NK-92 (cell line): ENCODE results near the gene C3orf52.
"Not testable (repeated sequence)": the region's sequence is repeated elsewhere in the genome, so short reads cannot be mapped to it uniquely, and the experiment has no call there.

ENCODE experiments used
- DNase-seq: peaks from one replicate; lab custom pipeline; 2025; ENCODE audit not compliant: unreplicated experiment; lab: John Stamatoyannopoulos, UW

C3orf52 gene

GRCh38 chr3:112086076-112086854, at the start of gene C3orf52:
Gene C3orf52 (plus strand): TSS chr3:112086389. CDS start chr3:112086408, 19 bp downstream.
- no peak for DNase-seq

- DNase-seq: not testable (repeated sequence)
These were observed 49.0 kb upstream of the C3orf52 start for GRCh38 chr3:112037194-112037593.

GRCh38 chr3:112038863-112039262, 47.3 kb upstream of the C3orf52 start:
- DNase-seq: no peak

GRCh38 chr3:112041321-112041720, 44.9 kb upstream of the C3orf52 start:
- no peak for DNase-seq

- no peak for DNase-seq
These were observed 43.3 kb upstream of the C3orf52 start for GRCh38 chr3:112042842-112043280.

- DNase-seq: no peak
These were observed 42.5 kb upstream of the C3orf52 start for GRCh38 chr3:112043621-112044201.

GRCh38 chr3:112046599-112046998, 39.6 kb upstream of the C3orf52 start:
- no peak for DNase-seq

- no peak for DNase-seq
These were observed 38.9 kb upstream of the C3orf52 start for GRCh38 chr3:112047264-112047663.

- DNase-seq: no peak
These were observed 37.3 kb upstream of the C3orf52 start for GRCh38 chr3:112048911-112049310.

GRCh38 chr3:112053229-112053628, 33.0 kb upstream of the C3orf52 start:
- no peak for DNase-seq

- no peak for DNase-seq
These were observed 29.7 kb upstream of the C3orf52 start for GRCh38 chr3:112056451-112056929.

- no peak for DNase-seq
These were observed 26.7 kb upstream of the C3orf52 start for GRCh38 chr3:112059497-112059896.

GRCh38 chr3:112061152-112061551, 25.0 kb upstream of the C3orf52 start:
- DNase-seq: no peak

GRCh38 chr3:112072387-112073060, 13.7 kb upstream of the C3orf52 start:
- not testable (repeated sequence) for DNase-seq

- no peak for DNase-seq
These were observed 12.2 kb upstream of the C3orf52 start for GRCh38 chr3:112074006-112074405.

- DNase-seq: no peak
These were observed 11.3 kb upstream of the C3orf52 start for GRCh38 chr3:112074616-112075497.

GRCh38 chr3:112078125-112079083, 7.8 kb upstream of the C3orf52 start:
- DNase-seq: no peak

- no peak for DNase-seq
These were observed 3.0 kb upstream of the C3orf52 start for GRCh38 chr3:112083239-112083638.

- DNase-seq: no peak
These were observed 1.0 kb upstream of the C3orf52 start for GRCh38 chr3:112084980-112085705.
